Measurements from ENCODE around the gene CELSR1.

The CELSR1 gene

DNA sequence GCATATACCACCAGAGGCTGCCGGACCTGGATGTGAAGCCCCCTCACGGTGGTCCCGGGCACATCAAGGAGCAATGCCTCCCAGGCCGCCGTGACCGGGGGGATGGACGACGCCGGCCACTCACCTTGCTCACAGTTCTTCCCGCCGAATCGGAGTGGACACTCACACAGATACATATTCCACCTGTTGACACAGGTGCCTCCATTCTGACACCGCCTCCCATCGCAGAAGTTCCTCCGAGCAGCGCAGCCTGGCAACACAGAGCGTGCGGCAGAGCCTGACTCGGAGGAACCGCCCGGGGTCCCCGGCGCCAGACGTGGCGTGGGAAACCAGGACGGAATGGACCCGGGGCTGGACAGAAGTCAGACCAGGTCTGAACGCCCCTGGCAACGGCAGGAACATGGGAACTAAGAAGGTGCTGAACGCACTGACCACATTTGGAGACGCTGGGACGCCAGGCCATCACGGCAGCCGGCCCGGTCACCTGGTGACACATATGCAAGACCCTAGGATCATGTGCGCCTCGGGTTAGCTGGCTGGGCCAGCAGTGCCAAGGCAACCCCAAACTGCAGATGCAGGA lies 127.7 kb downstream of the CELSR1 start:
- H3K27ac ChIP-seq: no peak overlapping the region
- H3K27me3 ChIP-seq (replicated peaks): no peaks in the 10 kb centered on the region
- H3K36me3 ChIP-seq (replicated peaks): no peaks in the 10 kb centered on the region
- TF ChIP-seq, protein P1, sequence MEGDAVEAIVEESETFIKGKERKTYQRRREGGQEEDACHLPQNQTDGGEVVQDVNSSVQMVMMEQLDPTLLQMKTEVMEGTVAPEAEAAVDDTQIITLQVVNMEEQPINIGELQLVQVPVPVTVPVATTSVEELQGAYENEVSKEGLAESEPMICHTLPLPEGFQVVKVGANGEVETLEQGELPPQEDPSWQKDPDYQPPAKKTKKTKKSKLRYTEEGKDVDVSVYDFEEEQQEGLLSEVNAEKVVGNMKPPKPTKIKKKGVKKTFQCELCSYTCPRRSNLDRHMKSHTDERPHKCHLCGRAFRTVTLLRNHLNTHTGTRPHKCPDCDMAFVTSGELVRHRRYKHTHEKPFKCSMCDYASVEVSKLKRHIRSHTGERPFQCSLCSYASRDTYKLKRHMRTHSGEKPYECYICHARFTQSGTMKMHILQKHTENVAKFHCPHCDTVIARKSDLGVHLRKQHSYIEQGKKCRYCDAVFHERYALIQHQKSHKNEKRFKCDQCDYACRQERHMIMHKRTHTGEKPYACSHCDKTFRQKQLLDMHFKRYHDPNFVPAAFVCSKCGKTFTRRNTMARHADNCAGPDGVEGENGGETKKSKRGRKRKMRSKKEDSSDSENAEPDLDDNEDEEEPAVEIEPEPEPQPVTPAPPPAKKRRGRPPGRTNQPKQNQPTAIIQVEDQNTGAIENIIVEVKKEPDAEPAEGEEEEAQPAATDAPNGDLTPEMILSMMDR (IDR thresholded peaks at IDR 0.05; ENCODE audit: low read depth, low read length, missing control alignments): no peak
- DNase-seq: no peak
- no peak overlapping the region for H3K4me3 ChIP-seq (ENCODE audit: low read depth, low read length)
- in situ Hi-C loops (cut with HindIII; ENCODE audit: low pct_ligation_motif_present, low sequenced_read_pairs): no loop called here

DNA sequence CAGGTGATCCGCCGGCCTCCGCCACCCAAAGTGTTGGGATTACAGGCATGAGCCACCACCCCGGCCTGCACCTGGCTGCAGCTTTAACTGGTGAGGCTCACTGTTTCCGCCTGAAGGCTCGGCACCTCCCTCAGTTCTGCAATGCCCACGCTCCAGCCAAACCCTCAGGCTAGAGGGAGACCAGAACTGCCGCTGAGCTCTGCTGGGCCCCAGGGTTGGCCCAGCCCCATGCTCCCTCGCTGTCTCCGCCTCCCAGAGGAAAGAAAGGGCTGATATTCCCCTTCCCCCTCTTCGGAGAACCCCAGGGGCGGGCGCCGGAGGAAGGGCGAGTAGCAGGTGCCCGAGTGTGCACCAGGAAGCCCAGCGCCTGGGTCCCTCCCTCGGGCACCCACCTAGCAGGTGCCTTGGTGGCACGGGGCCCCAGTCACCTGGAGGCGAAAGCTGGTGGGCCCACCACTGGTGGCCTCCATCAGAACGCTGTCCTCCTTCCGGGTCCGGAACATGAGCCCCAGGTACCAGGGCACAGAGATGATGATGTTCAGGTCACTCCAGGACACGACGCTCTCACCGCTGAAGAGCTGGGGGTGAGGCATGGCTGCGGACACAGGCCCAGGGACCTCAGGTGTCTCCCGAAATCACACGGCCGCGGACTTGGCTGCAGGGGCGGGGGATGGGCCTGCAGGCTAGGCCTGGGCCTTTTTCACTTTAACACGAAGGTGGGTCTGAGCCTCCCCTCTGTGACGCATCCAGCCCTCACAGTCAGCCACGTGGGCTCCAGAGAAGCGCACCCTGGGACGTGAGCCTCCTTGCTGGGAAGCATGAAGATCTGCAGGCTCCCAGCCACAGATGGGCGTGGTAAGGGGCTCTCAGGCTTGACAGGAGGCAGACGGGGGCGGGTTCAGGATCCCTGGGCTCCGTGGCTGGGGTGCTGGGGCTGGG lies 128.6 kb downstream of the CELSR1 start:
- TF ChIP-seq, protein P1 (IDR thresholded peaks at IDR 0.05; ENCODE audit: low read depth, low read length, missing control alignments): no peak
- no peak for DNase-seq
- Histone ChIP-seq H3K27me3 (replicated peaks) (no peaks in the 10 kb centered on the region), H3K36me3 (replicated peaks) (no peaks in the 10 kb centered on the region), H3K27ac (no peak overlapping the region), H3K4me3 (ENCODE audit: low read depth, low read length) (no peak overlapping the region)
- in situ Hi-C loops (cut with HindIII; ENCODE audit: low pct_ligation_motif_present, low sequenced_read_pairs): no loop called here

DNA sequence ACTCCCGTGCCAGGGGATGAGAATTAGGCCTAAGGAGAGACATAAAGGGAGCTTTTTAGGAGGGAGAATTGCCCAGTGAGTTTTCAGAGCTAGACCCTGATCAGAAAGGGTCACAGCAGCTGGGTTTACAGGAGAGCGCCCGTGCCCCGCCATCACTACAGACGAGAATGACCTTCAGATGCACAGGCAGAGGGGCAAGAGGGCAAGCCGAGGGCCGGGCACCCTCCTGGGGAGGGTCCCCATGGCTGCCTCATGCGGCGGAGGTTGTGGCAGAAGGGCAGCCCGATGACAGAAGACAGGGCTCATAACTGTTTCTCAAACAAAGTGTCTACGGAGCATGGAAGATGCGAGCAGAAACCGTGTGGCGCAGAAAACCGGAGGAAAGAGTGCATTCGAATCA lies 129.7 kb downstream of the CELSR1 start:
- no peak for DNase-seq
- no peaks in the 10 kb centered on the region for H3K27me3 ChIP-seq (replicated peaks)
- no peak overlapping the region for H3K27ac ChIP-seq
- TF ChIP-seq, protein P1 (IDR thresholded peaks at IDR 0.05; ENCODE audit: low read depth, low read length, missing control alignments): no peak
- in situ Hi-C loops (cut with HindIII; ENCODE audit: low pct_ligation_motif_present, low sequenced_read_pairs): no loop called here
- H3K36me3 ChIP-seq (replicated peaks): no peaks in the 10 kb centered on the region
- no peak overlapping the region for H3K4me3 ChIP-seq (ENCODE audit: low read depth, low read length)

DNA sequence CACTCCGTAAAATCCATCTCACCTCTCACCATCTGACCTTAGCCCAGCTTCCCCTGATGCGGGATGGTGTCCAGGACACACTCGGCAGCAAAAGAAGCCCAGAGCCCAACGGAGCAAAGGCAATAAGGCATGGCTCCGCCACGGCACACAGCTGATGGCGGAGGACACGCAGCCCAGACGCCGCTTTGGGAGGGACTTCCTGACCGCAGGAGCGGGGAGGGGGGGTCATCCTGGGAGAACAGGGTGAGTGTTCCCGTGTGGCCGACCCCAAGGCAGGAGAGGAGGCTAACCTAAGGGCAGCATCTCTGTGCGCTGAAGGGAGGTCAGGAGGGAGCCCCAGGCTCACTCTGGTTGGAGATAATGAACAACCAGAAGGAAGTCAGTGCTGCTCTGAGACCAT lies 130.6 kb downstream of the CELSR1 start:
- no peaks in the 10 kb centered on the region for H3K27me3 ChIP-seq (replicated peaks)
- H3K36me3 ChIP-seq (replicated peaks): no peaks in the 10 kb centered on the region
- DNase-seq: no peak
- TF ChIP-seq, protein P1 (IDR thresholded peaks at IDR 0.05; ENCODE audit: low read depth, low read length, missing control alignments): no peak
- no peak overlapping the region for H3K27ac ChIP-seq
- H3K4me3 ChIP-seq (ENCODE audit: low read depth, low read length): no peak overlapping the region
- in situ Hi-C loops (cut with HindIII; ENCODE audit: low pct_ligation_motif_present, low sequenced_read_pairs): no loop called here

DNA sequence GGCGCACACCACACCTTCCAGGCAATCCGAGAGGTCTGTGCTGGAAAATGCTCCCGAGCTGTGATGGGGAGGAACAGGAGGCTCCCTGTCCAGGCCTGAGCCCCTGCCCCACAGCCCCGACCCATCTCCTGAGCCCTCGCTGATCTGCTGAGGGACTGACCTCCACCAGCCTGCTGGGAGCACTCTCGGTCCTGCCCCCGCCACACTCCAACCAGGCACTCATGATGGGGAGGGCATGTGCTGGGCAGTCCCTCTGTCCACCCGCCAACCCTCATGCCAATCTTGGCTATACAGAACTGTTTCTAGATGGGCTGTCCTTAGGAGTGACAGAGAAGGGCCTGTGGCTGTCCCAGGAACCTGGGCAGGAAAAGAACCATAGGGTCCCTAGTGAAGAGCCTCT lies 131.1 kb downstream of the CELSR1 start:
- H3K36me3 ChIP-seq (replicated peaks): no peaks in the 10 kb centered on the region
- TF ChIP-seq, protein P1 (IDR thresholded peaks at IDR 0.05; ENCODE audit: low read depth, low read length, missing control alignments): no peak
- no peak overlapping the region for H3K27ac ChIP-seq
- DNase-seq: no peak
- H3K27me3 ChIP-seq (replicated peaks): no peaks in the 10 kb centered on the region
- no peak overlapping the region for H3K4me3 ChIP-seq (ENCODE audit: low read depth, low read length)
- in situ Hi-C loops (cut with HindIII; ENCODE audit: low pct_ligation_motif_present, low sequenced_read_pairs): no loop called here

All from brain microvascular endothelial cell (primary cell).